HepG2 (cell line): ENCODE measurements around the gene CTSW. TPM values are rescaled to one million over a fixed set of nuclear protein-coding genes. Genes with fewer than 3 reads are reported as not detected.

Experiments
- ATF7-NPFF ChIP-seq: sonication (generic); formaldehyde crosslinking; IDR thresholded peaks from 2 replicates; pipeline ENCODE4 v1.8.1; 2023; ENCODE audit warnings: mild to moderate bottlenecking, low read depth, missing genetic modification reagents, moderate library complexity
- CAMTA2 ChIP-seq: sonication (generic); formaldehyde crosslinking; IDR thresholded peaks from 2 replicates; pipeline ENCODE4 v1.4.0; 2020; ENCODE audit warnings: mild to moderate bottlenecking, missing genetic modification reagents, borderline replicate concordance
- ERF ChIP-seq: IDR thresholded peaks from 2 replicates; pipeline ENCODE4 v1.6.1; 2018; ENCODE audit warnings: missing biosample characterization, missing genetic modification reagents
- GPN1 ChIP-seq: sonication (generic); formaldehyde crosslinking; IDR thresholded peaks from 2 replicates; pipeline ENCODE4 v1.5.1; 2020; ENCODE audit warnings: missing genetic modification reagents, borderline replicate concordance
- HMGXB4 ChIP-seq, 2 experiments: sonication (generic) in 1 of 2; formaldehyde crosslinking in 1 of 2; IDR thresholded peaks; 2 replicates each; pipeline versions ENCODE4 v1.4.0 to v1.6.1; 2018 to 2020; ENCODE audit warnings: missing genetic modification reagents in 2 of 2, borderline replicate concordance in 1 of 2, low read depth in 1 of 2, mild to moderate bottlenecking in 1 of 2, missing biosample characterization in 1 of 2
- HNF1A ChIP-seq, 2 experiments: sonication (generic) in 1 of 2; formaldehyde crosslinking in 1 of 2; IDR thresholded peaks; 2 replicates each; pipeline versions ENCODE4 v1.4.0 to v1.6.1; 2016 to 2020; ENCODE audit warnings: borderline replicate concordance in 1 of 2, low read depth in 1 of 2, mild to moderate bottlenecking in 1 of 2, missing genetic modification reagents in 1 of 2
- ISX ChIP-seq: sonication (generic); formaldehyde crosslinking; conservative IDR thresholded peaks from 2 replicates; pipeline ENCODE4 v1.5.0; 2020; ENCODE audit warnings: missing genetic modification reagents
- KLF6 ChIP-seq: IDR thresholded peaks from 2 replicates; pipeline ENCODE4 v1.8.0; 2016; ENCODE audit warnings: missing biosample characterization, missing genetic modification reagents
- NFIB ChIP-seq: sonication (generic); formaldehyde crosslinking; IDR thresholded peaks from 2 replicates; pipeline ENCODE4 v1.9.0; 2021; ENCODE audit warnings: missing genetic modification reagents, mild to moderate bottlenecking, borderline replicate concordance
- NFIC ChIP-seq: IDR thresholded peaks from 2 replicates; pipeline ENCODE4 v1.6.1; 2012; ENCODE audit warnings: mild to moderate bottlenecking, low read length, inconsistent platforms
- NR2F6 ChIP-seq, 2 experiments: IDR thresholded peaks; 2 replicates each; pipeline ENCODE4 v1.6.1; 2016; ENCODE audit warnings: antibody characterized with exemption in 1 of 2, mild to moderate bottlenecking in 1 of 2
- PLSCR1 ChIP-seq: sonication (generic); formaldehyde crosslinking; IDR thresholded peaks from 2 replicates; pipeline ENCODE4 v1.5.0; 2020; ENCODE audit warnings: missing genetic modification reagents, mild to moderate bottlenecking, borderline replicate concordance
- RORA ChIP-seq: sonication (generic); formaldehyde crosslinking; IDR thresholded peaks from 2 replicates; pipeline ENCODE4 v1.5.0; 2020; ENCODE audit warnings: mild to moderate bottlenecking, missing genetic modification reagents, moderate library complexity
- U2AF2 ChIP-seq: fragments of 200-400 bp; formaldehyde crosslinking; IDR thresholded peaks from 2 replicates; pipeline ENCODE4 v1.6.1; 2017; ENCODE audit warnings: low read depth, mild to moderate bottlenecking, low read length
- ZIK1 ChIP-seq: sonication (generic); formaldehyde crosslinking; IDR thresholded peaks from 2 replicates; pipeline ENCODE4 v1.5.0; 2020; ENCODE audit warnings: mild to moderate bottlenecking, low read depth, missing genetic modification reagents, borderline replicate concordance
- ZNF136 ChIP-seq: sonication (generic); formaldehyde crosslinking; IDR thresholded peaks from 2 replicates; pipeline ENCODE4 v1.8.1; 2022; ENCODE audit warnings: low read depth, mild to moderate bottlenecking, moderate library complexity, missing genetic modification reagents
- ZNF138 ChIP-seq: sonication (generic); formaldehyde crosslinking; IDR thresholded peaks from 2 replicates; pipeline ENCODE4 v1.5.0; 2020; ENCODE audit warnings: mild to moderate bottlenecking, low read depth, missing genetic modification reagents
- ZNF180 ChIP-seq: sonication (generic); formaldehyde crosslinking; IDR thresholded peaks from 2 replicates; pipeline ENCODE4 v1.4.0; 2020; ENCODE audit warnings: low read depth, missing genetic modification reagents, borderline replicate concordance
- ZNF549 ChIP-seq: sonication (generic); formaldehyde crosslinking; IDR thresholded peaks from 2 replicates; pipeline ENCODE4 v1.5.0; 2020; ENCODE audit warnings: missing genetic modification reagents
- ZNF616 ChIP-seq: sonication (generic); formaldehyde crosslinking; IDR thresholded peaks from 2 replicates; pipeline ENCODE4 v1.5.0; 2020; ENCODE audit warnings: low read depth, mild to moderate bottlenecking, missing genetic modification reagents
- ZNF674 ChIP-seq: sonication (generic); formaldehyde crosslinking; IDR thresholded peaks from 2 replicates; pipeline ENCODE4 v1.5.0; 2020; ENCODE audit warnings: low read depth, mild to moderate bottlenecking, missing genetic modification reagents
- polyA plus RNA-seq, 8 experiments: library from polyadenylated mRNA; depleted of rRNA in 3 of 8; stranded (reverse) in 7 of 8; unstranded in 1 of 8; fragments of >200 nt; fragmentation: Illumina TruSeq in 4 of 8; extraction: Trizol in 4 of 8; gene quantifications; 2 replicates each; pipeline versions ENCODE4 v1.2.1 to v1.2.3, GENCODE V29; 2011 to 2016; ENCODE audit warnings: low read depth in 4 of 8, missing spikeins in 1 of 8, mixed read lengths in 1 of 8; ENCODE audit not compliant: insufficient read depth in 1 of 8
- total RNA-seq, 5 experiments: library from RNA; depleted of rRNA; stranded (reverse); fragments of >200 nt; fragmentation: Illumina TruSeq; extraction: Trizol; gene quantifications; 2 replicates each; pipeline ENCODE4 v1.2.3, GENCODE V29; 2016; ENCODE audit warnings: low read depth in 1 of 5

CTSW gene
- total and polyA plus RNA-seq, 2 of the 13 experiments (the other 11 are each of a cell fraction or from before 2014, with no cell fraction given), result 0.09 TPM; not detected in 1

- TF ChIP-seq ZNF674 (CRISPR knock-in tag) (no peak), HMGXB4 (CRISPR knock-in tag; IDR thresholded peaks at IDR 0.05; ENCODE audit: borderline replicate concordance in 1 of 2, low read depth in 1 of 2) (peak; percentile 74 to 93; a peak in 3 of 4 replicates), HNF1A (IDR thresholded peaks at IDR 0.05; ENCODE audit: low read depth) (no peak), HNF1A (CRISPR knock-in tag; IDR thresholded peaks at IDR 0.05; ENCODE audit: borderline replicate concordance) (no peak), ZNF136 (CRISPR knock-in tag) (no peak), ATF7-NPFF (CRISPR knock-in tag) (no peak), KLF6 (CRISPR knock-in tag) (0 out of 2 replicates have a peak, but pooled peaks have one; percentile 8), NFIB (no peak), ZNF616 (CRISPR knock-in tag) (peak; percentile 67; the same call in 1 of the 2 replicates), RORA (CRISPR knock-in tag) (no peak), PLSCR1 (CRISPR knock-in tag) (no peak), NR2F6 (IDR thresholded peaks at IDR 0.05) (no peak), NR2F6 (CRISPR knock-in tag; IDR thresholded peaks at IDR 0.05) (0 out of 2 replicates have a peak, but pooled peaks have one; percentile 25), ZIK1 (CRISPR knock-in tag) (0 out of 2 replicates have a peak, but pooled peaks have one; percentile 26), ISX (no peak), GPN1 (CRISPR knock-in tag) (no peak), CAMTA2 (no peak), U2AF2 (no peak), ZNF180 (no peak), ERF (CRISPR knock-in tag) (peak; percentile 54; the same call in 1 of the 2 replicates), NFIC (no peak), ZNF549 (CRISPR knock-in tag) (no peak), ZNF138 (CRISPR knock-in tag) (no peak)
Measured at GRCh38 chr11:65891219-65892136, 11.8 kb downstream of the CTSW start (continued).
